SHP77 treated with DMSO at 0.1 percent for 48 hours (cell line): Measurements from ENCODE around the gene CDRT4.
A peak's percentile ranks its signal among the peaks of the same experiment; 100 is the strongest.

Source experiments
- DNase-seq: peaks from one replicate; lab custom pipeline; 2025; lab: John Stamatoyannopoulos, UW

Gene CDRT4

GRCh38 chr17:15431766-15432165 lies 35.7 kb downstream of the CDRT4 start:
- peak; percentile 43 for DNase-seq

GRCh38 chr17:15431196-15431595 lies 36.2 kb downstream of the CDRT4 start:
- DNase-seq, result peak; percentile 99

GRCh38 chr17:15424521-15424920 lies 42.9 kb downstream of the CDRT4 start:
- no peak for DNase-seq

GRCh38 chr17:15422392-15422965 lies 44.9 kb downstream of the CDRT4 start:
- DNase-seq, result no peak

- DNase-seq, result no peak
These were observed 48.6 kb downstream of the CDRT4 start for GRCh38 chr17:15418781-15419180.

- DNase-seq, result no peak
These were observed 52.7 kb downstream of the CDRT4 start for GRCh38 chr17:15414532-15415306.

- DNase-seq, result no peak
These were observed 54.2 kb downstream of the CDRT4 start for GRCh38 chr17:15413101-15413771.

- no peak for DNase-seq
These were observed 54.8 kb downstream of the CDRT4 start for GRCh38 chr17:15412606-15413005.

GRCh38 chr17:15411384-15412198 lies 55.8 kb downstream of the CDRT4 start:
- DNase-seq, result no peak

- no peak for DNase-seq
These were observed 57.6 kb downstream of the CDRT4 start for GRCh38 chr17:15409721-15410250.

GRCh38 chr17:15408803-15409202 lies 58.6 kb downstream of the CDRT4 start:
- DNase-seq, result no peak

- DNase-seq, result no peak
These were observed 61.3 kb downstream of the CDRT4 start for GRCh38 chr17:15406081-15406480.

- DNase-seq, result no peak
These were observed 62.4 kb downstream of the CDRT4 start for GRCh38 chr17:15405058-15405415.

GRCh38 chr17:15404106-15405057 lies 63.0 kb downstream of the CDRT4 start:
- DNase-seq, result no peak

- no peak for DNase-seq
These were observed 64.0 kb downstream of the CDRT4 start for GRCh38 chr17:15403276-15403939.

- DNase-seq, result no peak
These were observed 68.0 kb downstream of the CDRT4 start for GRCh38 chr17:15399443-15399842.

- DNase-seq, result peak; percentile 31
These were observed 68.6 kb downstream of the CDRT4 start for GRCh38 chr17:15398736-15399331.

- peak; percentile 42 for DNase-seq
These were observed 69.1 kb downstream of the CDRT4 start for GRCh38 chr17:15398291-15398690.

- DNase-seq, result no peak
These were observed 69.8 kb downstream of the CDRT4 start for GRCh38 chr17:15397620-15398019.

- DNase-seq, result no peak
These were observed 72.3 kb downstream of the CDRT4 start for GRCh38 chr17:15395091-15395490.
